ENCODE data around the gene PPIF. TPM values are rescaled to one million over a fixed set of nuclear protein-coding genes. Genes with fewer than 3 reads are reported as not detected.

The PPIF gene
- total and polyA plus RNA-seq, 2 donors: 13.6 to 34.9 TPM

GRCh38 chr10:79355420-79356017, 8.2 kb downstream of the PPIF start:
- Histone ChIP-seq H3K4me1 (ENCODE audit: control insufficient read depth in 2 of 2, insufficient read depth in 2 of 2, low read length in 2 of 2) (peaks cover 0 to 8% of the 10 kb centered on the region in 2 donors), H3K27ac (ENCODE audit: low read depth in 1 of 2, low read length in 1 of 2) (no peak overlapping the region), H3K27me3 (ENCODE audit: control insufficient read depth in 2 of 2, insufficient read depth in 1 of 2, low read length in 1 of 2) (no peaks in the 10 kb centered on the region), H3K4me3 (ENCODE audit: low read length in 2 of 2) (no peak overlapping the region), H3K9me3 (ENCODE audit: control insufficient read depth in 2 of 2, insufficient read depth in 1 of 2, low read length in 1 of 2) (no peaks in the 10 kb centered on the region), H3K36me3 (ENCODE audit: control insufficient read depth in 2 of 2, insufficient read depth in 2 of 2, low read length in 1 of 2) (peaks cover 52 to 57% of the 10 kb centered on the region in 2 donors)
- WGBS: 90% methylated on average over 6 of the region's 6 CpGs
- DNase-seq (ENCODE audit: low read depth in 6 of 9, low spot score in 9 of 9): no peak

- no peak overlapping the region for H3K27ac ChIP-seq (ENCODE audit: low read depth in 1 of 2, low read length in 1 of 2)
- WGBS: 43% methylated on average over 5 of the region's 5 CpGs
- H3K9me3 ChIP-seq (ENCODE audit: control insufficient read depth in 2 of 2, insufficient read depth in 1 of 2, low read length in 1 of 2): no peaks in the 10 kb centered on the region
- H3K36me3 ChIP-seq (ENCODE audit: control insufficient read depth in 2 of 2, insufficient read depth in 2 of 2, low read length in 1 of 2): peaks cover 47 to 53% of the 10 kb centered on the region in 2 donors
- no peak for DNase-seq (ENCODE audit: low read depth in 6 of 9, low spot score in 9 of 9)
- peaks cover 0 to 8% of the 10 kb centered on the region in 2 donors for H3K4me1 ChIP-seq (ENCODE audit: control insufficient read depth in 2 of 2, insufficient read depth in 2 of 2, low read length in 2 of 2)
- no peaks in the 10 kb centered on the region for H3K27me3 ChIP-seq (ENCODE audit: control insufficient read depth in 2 of 2, insufficient read depth in 1 of 2, low read length in 1 of 2)
- no peak overlapping the region for H3K4me3 ChIP-seq (ENCODE audit: low read length in 2 of 2)
These were observed 8.8 kb downstream of the PPIF start for GRCh38 chr10:79356104-79356503.

DNA sequence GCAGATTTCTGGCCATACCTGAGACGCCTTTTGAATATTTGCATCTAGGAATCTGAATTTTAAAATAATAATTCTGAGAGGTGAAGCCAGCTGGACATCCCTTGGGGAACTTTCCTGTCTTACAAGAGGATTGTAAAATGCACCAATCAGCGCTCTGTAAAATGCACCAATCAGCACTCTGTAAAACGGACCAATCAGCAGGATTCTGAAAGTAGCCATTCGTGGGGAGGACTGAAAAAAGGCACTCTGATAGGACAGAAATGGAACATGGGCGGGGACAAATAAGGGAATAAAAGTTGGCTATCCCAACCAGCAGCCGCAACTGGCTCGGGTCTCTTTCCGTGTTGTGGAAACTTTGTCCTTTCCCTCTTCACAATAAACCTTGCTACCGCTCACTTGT, 9.9 kb downstream of the PPIF start:
- Histone ChIP-seq H3K4me1 (ENCODE audit: control insufficient read depth in 2 of 2, insufficient read depth in 2 of 2, low read length in 2 of 2) (peaks cover 0 to 8% of the 10 kb centered on the region in 2 donors), H3K27me3 (ENCODE audit: control insufficient read depth in 2 of 2, insufficient read depth in 1 of 2, low read length in 1 of 2) (no peaks in the 10 kb centered on the region), H3K4me3 (ENCODE audit: low read length in 2 of 2) (no peak overlapping the region), H3K9me3 (ENCODE audit: control insufficient read depth in 2 of 2, insufficient read depth in 1 of 2, low read length in 1 of 2) (no peaks in the 10 kb centered on the region), H3K36me3 (ENCODE audit: control insufficient read depth in 2 of 2, insufficient read depth in 2 of 2, low read length in 1 of 2) (peaks cover 37 to 44% of the 10 kb centered on the region in 2 donors), H3K27ac (ENCODE audit: low read depth in 1 of 2, low read length in 1 of 2) (no peak overlapping the region)
- 98% methylated on average over 9 of the region's 9 CpGs for WGBS
- DNase-seq (ENCODE audit: low read depth in 6 of 9, low spot score in 9 of 9): no peak

DNA sequence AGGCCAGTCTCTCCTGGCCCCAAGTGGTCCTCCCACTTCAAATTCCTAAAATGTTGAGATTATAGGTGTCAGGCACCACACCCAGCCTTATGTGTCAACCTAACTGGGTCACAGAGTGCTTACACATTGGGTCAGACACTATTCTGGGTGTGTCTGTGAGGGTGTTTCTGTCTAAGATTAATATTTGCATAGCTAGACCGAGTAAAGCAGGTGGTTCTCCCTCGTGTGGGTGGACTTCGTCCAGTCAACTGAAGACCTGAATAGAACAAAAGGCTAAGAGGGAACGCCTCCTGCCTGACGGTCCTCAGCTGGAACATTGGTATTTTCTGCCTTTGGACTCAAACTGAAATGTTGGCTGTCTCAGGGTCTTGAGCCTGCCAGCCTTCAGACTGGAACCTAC, 11.5 kb downstream of the PPIF start:
- no peak overlapping the region for H3K27ac ChIP-seq (ENCODE audit: low read depth in 1 of 2, low read length in 1 of 2)
- 96% methylated on average over 5 of the region's 5 CpGs for WGBS

GRCh38 chr10:79359816-79360498, 12.7 kb downstream of the PPIF start:
- no peak for DNase-seq (ENCODE audit: low read depth in 6 of 9, low spot score in 9 of 9)
- Histone ChIP-seq H3K9me3 (ENCODE audit: control insufficient read depth in 2 of 2, insufficient read depth in 1 of 2, low read length in 1 of 2) (no peaks in the 10 kb centered on the region), H3K4me1 (ENCODE audit: control insufficient read depth in 2 of 2, insufficient read depth in 2 of 2, low read length in 2 of 2) (peaks cover 0 to 4% of the 10 kb centered on the region in 2 donors), H3K27me3 (ENCODE audit: control insufficient read depth in 2 of 2, insufficient read depth in 1 of 2, low read length in 1 of 2) (no peaks in the 10 kb centered on the region), H3K27ac (ENCODE audit: low read depth in 1 of 2, low read length in 1 of 2) (no peak overlapping the region), H3K36me3 (ENCODE audit: control insufficient read depth in 2 of 2, insufficient read depth in 2 of 2, low read length in 1 of 2) (peaks cover 9 to 16% of the 10 kb centered on the region in 2 donors), H3K4me3 (ENCODE audit: low read length in 2 of 2) (no peak overlapping the region)
- WGBS: 96% methylated on average over 6 of the region's 6 CpGs

More for the DNA sequence above, 11.5 kb downstream of the PPIF start:
- Histone ChIP-seq H3K4me3 (ENCODE audit: low read length in 2 of 2) (no peak overlapping the region), H3K9me3 (ENCODE audit: control insufficient read depth in 2 of 2, insufficient read depth in 1 of 2, low read length in 1 of 2) (no peaks in the 10 kb centered on the region), H3K4me1 (ENCODE audit: control insufficient read depth in 2 of 2, insufficient read depth in 2 of 2, low read length in 2 of 2) (peaks cover 0 to 6% of the 10 kb centered on the region in 2 donors), H3K27me3 (ENCODE audit: control insufficient read depth in 2 of 2, insufficient read depth in 1 of 2, low read length in 1 of 2) (no peaks in the 10 kb centered on the region), H3K36me3 (ENCODE audit: control insufficient read depth in 2 of 2, insufficient read depth in 2 of 2, low read length in 1 of 2) (peaks cover 20 to 27% of the 10 kb centered on the region in 2 donors)
- no peak for DNase-seq (ENCODE audit: low read depth in 6 of 9, low spot score in 9 of 9)

DNA sequence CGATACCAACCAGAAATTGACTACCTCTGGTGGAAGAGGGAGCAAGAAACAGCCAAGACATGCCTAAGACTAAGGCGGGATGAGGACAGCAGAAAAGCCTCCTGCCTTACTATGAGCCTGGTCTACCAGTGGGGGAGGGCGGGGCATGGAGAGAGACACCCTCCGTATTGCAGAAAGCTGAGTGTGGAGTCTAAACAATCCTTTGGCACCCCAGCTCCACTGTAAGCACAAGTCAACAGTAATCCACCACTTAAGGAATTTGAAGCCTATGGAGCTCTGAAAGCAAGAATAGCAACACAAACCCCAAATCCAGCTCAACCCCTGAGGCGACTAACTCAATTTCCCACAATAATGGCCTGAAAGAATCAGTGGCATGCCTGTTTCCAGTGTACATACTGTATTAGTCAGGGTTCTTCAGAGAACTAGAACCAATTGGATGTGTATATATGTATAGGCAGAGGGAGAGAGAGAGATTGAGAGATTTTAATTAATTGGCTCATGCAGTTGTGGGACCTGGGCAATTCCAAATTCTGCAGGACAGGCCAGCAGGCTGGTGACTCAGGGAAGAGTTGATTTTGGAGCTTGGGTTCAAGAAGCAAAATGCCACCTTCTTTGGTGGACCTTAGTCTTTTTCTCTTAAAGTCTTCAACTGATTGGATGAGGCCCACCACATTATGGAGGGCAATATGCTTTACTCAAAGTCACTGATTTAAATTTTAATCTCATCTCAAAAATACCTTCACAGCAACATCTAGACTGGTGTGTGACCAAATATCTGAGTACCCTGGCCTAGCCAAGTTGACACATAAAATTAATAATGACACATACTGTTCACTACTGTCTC, 13.5 kb downstream of the PPIF start:
- Histone ChIP-seq H3K4me3 (ENCODE audit: low read length in 2 of 2) (no peak overlapping the region), H3K36me3 (ENCODE audit: control insufficient read depth in 2 of 2, insufficient read depth in 2 of 2, low read length in 1 of 2) (peaks cover 1 to 12% of the 10 kb centered on the region in 2 donors), H3K9me3 (ENCODE audit: control insufficient read depth in 2 of 2, insufficient read depth in 1 of 2, low read length in 1 of 2) (no peaks in the 10 kb centered on the region), H3K27me3 (ENCODE audit: control insufficient read depth in 2 of 2, insufficient read depth in 1 of 2, low read length in 1 of 2) (no peaks in the 10 kb centered on the region), H3K4me1 (ENCODE audit: control insufficient read depth in 2 of 2, insufficient read depth in 2 of 2, low read length in 2 of 2) (peaks cover 0 to 4% of the 10 kb centered on the region in 2 donors), H3K27ac (ENCODE audit: low read depth in 1 of 2, low read length in 1 of 2) (no peak overlapping the region)
- no peak for DNase-seq (ENCODE audit: low read depth in 6 of 9, low spot score in 9 of 9)
- 97% methylated on average over 5 of the region's 5 CpGs for WGBS

DNA sequence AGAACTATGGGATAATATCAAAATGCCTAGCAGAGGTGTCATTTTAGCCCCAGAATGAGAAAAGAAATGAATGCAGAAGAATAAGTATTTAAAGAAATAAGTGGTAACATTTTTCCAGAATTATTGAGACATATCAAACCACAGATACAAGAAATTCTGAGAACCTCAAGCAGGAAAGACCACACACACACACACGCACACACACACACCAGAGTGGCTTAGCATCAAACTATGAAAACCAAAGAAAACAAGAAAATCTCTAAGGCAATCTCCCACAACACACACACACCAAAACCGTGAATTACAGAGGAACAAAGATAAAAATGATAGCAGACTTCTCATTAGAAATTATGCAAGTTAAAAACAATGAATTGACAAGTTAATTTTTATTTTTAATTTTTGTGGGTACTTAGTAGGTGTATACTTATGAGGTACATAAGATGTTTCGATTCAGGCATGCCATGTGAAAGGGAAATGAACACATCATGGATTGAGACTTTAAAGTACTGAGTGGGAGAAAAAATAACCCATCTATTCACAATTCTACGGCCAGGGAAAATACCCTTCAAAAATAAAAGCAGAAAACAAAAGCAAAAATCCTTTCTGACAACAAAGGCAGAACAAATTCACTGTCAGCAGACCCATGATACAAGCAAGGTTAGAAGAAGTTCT, 14.6 kb downstream of the PPIF start:
- no peak for DNase-seq (ENCODE audit: low read depth in 6 of 9, low spot score in 9 of 9)
- WGBS: 50% methylated on average over 4 of the region's 4 CpGs
- Histone ChIP-seq H3K36me3 (ENCODE audit: control insufficient read depth in 2 of 2, insufficient read depth in 2 of 2, low read length in 1 of 2) (peaks cover 0 to 8% of the 10 kb centered on the region in 2 donors), H3K27me3 (ENCODE audit: control insufficient read depth in 2 of 2, insufficient read depth in 1 of 2, low read length in 1 of 2) (no peaks in the 10 kb centered on the region), H3K9me3 (ENCODE audit: control insufficient read depth in 2 of 2, insufficient read depth in 1 of 2, low read length in 1 of 2) (no peaks in the 10 kb centered on the region), H3K4me1 (ENCODE audit: control insufficient read depth in 2 of 2, insufficient read depth in 2 of 2, low read length in 2 of 2) (no peaks in the 10 kb centered on the region), H3K4me3 (ENCODE audit: low read length in 2 of 2) (no peak overlapping the region), H3K27ac (ENCODE audit: low read depth in 1 of 2, low read length in 1 of 2) (no peak overlapping the region)

GRCh38 chr10:79367426-79368189, 20.3 kb downstream of the PPIF start:
- 96% methylated on average over 6 of the region's 6 CpGs for WGBS
- no peak overlapping the region for H3K4me3 ChIP-seq (ENCODE audit: low read length in 2 of 2)
- no peaks in the 10 kb centered on the region for H3K4me1 ChIP-seq (ENCODE audit: control insufficient read depth in 2 of 2, insufficient read depth in 2 of 2, low read length in 2 of 2)
- no peaks in the 10 kb centered on the region for H3K36me3 ChIP-seq (ENCODE audit: control insufficient read depth in 2 of 2, insufficient read depth in 2 of 2, low read length in 1 of 2)
- no peaks in the 10 kb centered on the region for H3K27me3 ChIP-seq (ENCODE audit: control insufficient read depth in 2 of 2, insufficient read depth in 1 of 2, low read length in 1 of 2)
- no peak overlapping the region for H3K27ac ChIP-seq (ENCODE audit: low read depth in 1 of 2, low read length in 1 of 2)
- H3K9me3 ChIP-seq (ENCODE audit: control insufficient read depth in 2 of 2, insufficient read depth in 1 of 2, low read length in 1 of 2): no peaks in the 10 kb centered on the region
- no peak for DNase-seq (ENCODE audit: low read depth in 6 of 9, low spot score in 9 of 9)

Measured in thymus (tissue), 11 donors.